Activated CD8-positive, alpha-beta memory T cell treated with anti-CD3 and anti-CD28 coated beads for 48 hours (primary cell): ENCODE measurements around the gene OR2B6.
"Not testable (repeated sequence)": the region's sequence is repeated elsewhere in the genome, so short reads cannot be mapped to it uniquely, and the experiment has no call there.

Experiments used
- DNase-seq, 3 experiments: peaks; one replicate each; pipeline ENCODE4 v3.0.0-alpha.2; 2020; ENCODE audit warnings: low read depth in 2 of 3, low spot score in 2 of 3

The OR2B6 gene

GRCh38 chr6:27956941-27957340 lies at the start of gene OR2B6:
Gene OR2B6, plus strand, starts transcription at chr6:27957241. Its CDS starts 0 bp downstream, at chr6:27957241.
- no peak for DNase-seq

GRCh38 chr6:27908017-27908416 lies 49.0 kb upstream of the OR2B6 start:
- no peak for DNase-seq

- DNase-seq: no peak
Measured at GRCh38 chr6:27911956-27912446, 45.0 kb upstream of the OR2B6 start, which contains the start of gene OR2B2. Gene OR2B2, minus strand, starts transcription at chr6:27912396. Its CDS starts 77 bp downstream, at chr6:27912319.

GRCh38 chr6:27922949-27923348 lies 34.1 kb upstream of the OR2B6 start:
- DNase-seq: no peak

GRCh38 chr6:27924179-27924578 lies 32.9 kb upstream of the OR2B6 start:
- no peak for DNase-seq

GRCh38 chr6:27928041-27928440 lies 29.0 kb upstream of the OR2B6 start:
- not testable (repeated sequence) for DNase-seq

GRCh38 chr6:27929930-27930329 lies 27.1 kb upstream of the OR2B6 start:
- DNase-seq: not testable (repeated sequence)

- DNase-seq: no peak
Measured at GRCh38 chr6:27931209-27931608, 25.8 kb upstream of the OR2B6 start.

- DNase-seq: no peak
Measured at GRCh38 chr6:27940766-27941165, 16.3 kb upstream of the OR2B6 start.

- DNase-seq: not testable (repeated sequence)
Measured at GRCh38 chr6:27943072-27943471, 14.0 kb upstream of the OR2B6 start.

GRCh38 chr6:27948237-27948636 lies 8.8 kb upstream of the OR2B6 start:
- no peak for DNase-seq

GRCh38 chr6:27951040-27951439 lies 6.0 kb upstream of the OR2B6 start:
- no peak for DNase-seq

- DNase-seq: no peak
Measured at GRCh38 chr6:27957516-27957915, 475 bp downstream of the OR2B6 start.

GRCh38 chr6:27962506-27962905 lies 5.5 kb downstream of the OR2B6 start:
- no peak for DNase-seq

- no peak for DNase-seq
Measured at GRCh38 chr6:27966044-27966443, 9.0 kb downstream of the OR2B6 start.

- DNase-seq: no peak
Measured at GRCh38 chr6:27966816-27967426, 9.9 kb downstream of the OR2B6 start.

GRCh38 chr6:27970444-27970843 lies 13.4 kb downstream of the OR2B6 start:
- DNase-seq: no peak

GRCh38 chr6:27972750-27973149 lies 15.7 kb downstream of the OR2B6 start:
- DNase-seq: no peak

GRCh38 chr6:27977387-27977786 lies 20.3 kb downstream of the OR2B6 start:
- DNase-seq: no peak

GRCh38 chr6:27978705-27979104 lies 21.7 kb downstream of the OR2B6 start:
- no peak for DNase-seq

GRCh38 chr6:27980111-27980510 lies 23.1 kb downstream of the OR2B6 start:
- no peak for DNase-seq

- no peak for DNase-seq
Measured at GRCh38 chr6:27986928-27987725, 30.1 kb downstream of the OR2B6 start.
